Natural killer cell (primary cell): ENCODE data around the gene CKLF. TPM values are rescaled to one million over a fixed set of nuclear protein-coding genes. Genes with fewer than 3 reads are reported as not detected.

Experiments used
- ATAC-seq, 3 donors: fragments of 150-1000 bp in 2 of 3; fragments of 200-7000 bp in 1 of 3; cut with Tn5 transposase; 1 replicate in 1 of 3; 2 replicates in 2 of 3; pipeline ENCODE4 v1.10.0; 2021; ENCODE audit warnings: mild to moderate bottlenecking in 2 of 3, moderate library complexity in 2 of 3
- DNase-seq, 2 donors: peaks; one replicate each; pipeline versions ENCODE4 v3.0.0 to v3.0.0-alpha.2; 2013 to 2021; ENCODE audit warnings: mixed read lengths in 1 of 2
- H3K27ac ChIP-seq: one replicate; pipeline ENCODE4 v1.5.1; 2013; ENCODE audit warnings: mild to moderate bottlenecking, low read length
- H3K27me3 ChIP-seq: one replicate; pipeline ENCODE4 v1.6.1; 2013; ENCODE audit warnings: low read length; ENCODE audit not compliant: control insufficient read depth, insufficient read depth
- H3K36me3 ChIP-seq: one replicate; pipeline ENCODE4 v1.6.1; 2013; ENCODE audit warnings: low read length; ENCODE audit not compliant: control insufficient read depth, insufficient read depth
- H3K4me1 ChIP-seq: one replicate; pipeline ENCODE4 v1.6.1; 2013; ENCODE audit warnings: low read length; ENCODE audit not compliant: control insufficient read depth, insufficient read depth
- H3K4me3 ChIP-seq: one replicate; pipeline ENCODE4 v1.5.1; 2013; ENCODE audit warnings: low read length
- H3K9me3 ChIP-seq: one replicate; pipeline ENCODE4 v1.6.1; 2013; ENCODE audit warnings: low read length; ENCODE audit not compliant: control insufficient read depth, insufficient read depth
- H3K27ac Mint-ChIP-seq, 2 donors: one replicate each; pipeline ENCODE4 v1.8.0; 2022; ENCODE audit warnings: mild to moderate bottlenecking in 2 of 2, mixed read lengths in 2 of 2, moderate library complexity in 1 of 2
- H3K27me3 Mint-ChIP-seq, 2 donors: one replicate each; pipeline ENCODE4 v1.8.0; 2022; ENCODE audit warnings: low read depth in 2 of 2, mixed read lengths in 2 of 2
- H3K36me3 Mint-ChIP-seq: one replicate; pipeline ENCODE4 v1.8.0; 2022; ENCODE audit warnings: mixed read lengths
- H3K4me1 Mint-ChIP-seq, 2 donors: one replicate each; pipeline ENCODE4 v1.8.0; 2022; ENCODE audit warnings: mixed read lengths in 2 of 2
- H3K4me3 Mint-ChIP-seq: one replicate; pipeline ENCODE4 v1.8.0; 2022; ENCODE audit warnings: mild to moderate bottlenecking, moderate library complexity, mixed read lengths
- H3K9me3 Mint-ChIP-seq, 2 donors: one replicate each; pipeline ENCODE4 v1.8.0; 2022; ENCODE audit warnings: mixed read lengths in 2 of 2
- CTCF ChIP-seq: fragments of 200-600 bp; IDR thresholded peaks from one replicate; pipeline ENCODE4 v1.8.0; 2022; ENCODE audit warnings: antibody characterized with exemption
- WGBS: methylation state at CpG from one replicate; pipeline ENCODE4 v1.1.7; 2013; ENCODE audit warnings: missing lambda C conversion rate; ENCODE audit not compliant: insufficient coverage; 5-methylcytosine and 5-hydroxymethylcytosine counted together
- intact Hi-C: fragments of 100-400 bp; cut with micrococcal nuclease; formaldehyde crosslinking; loops from one replicate; pipeline ENCODE4 v1.14.2; 2022
- total RNA-seq, 4 donors: library from RNA; stranded (reverse); fragments of 120-200 nt in 1 of 4; gene quantifications; one replicate each; pipeline versions ENCODE4 v1.2.3 to v1.2.4, GENCODE V29; 2013 to 2022

The CKLF gene
- total RNA-seq, 3 donors from 2014 or later (not counting 1 experiment from before 2014, with no cell fraction given), result 48.0 to 69.7 (median 54.6) TPM

GRCh38 chr16:66515596-66516508, 36.5 kb upstream of the CKLF start:
- H3K27ac Mint-ChIP-seq, result peak overlapping the region; percentile 99
- H3K27me3 Mint-ChIP-seq, result no peaks in the 10 kb centered on the region
- peaks cover 49 to 56% of the 10 kb centered on the region in 2 donors for H3K4me1 Mint-ChIP-seq
- DNase-seq (peak in 1 of 2 donors; percentile 30), ATAC-seq (no peak)
- Histone ChIP-seq H3K27ac (peak overlapping the region; percentile 94), H3K9me3 (no peaks in the 10 kb centered on the region), H3K27me3 (no peaks in the 10 kb centered on the region), H3K36me3 (no peaks in the 10 kb centered on the region), H3K4me1 (peaks cover 62% of the 10 kb centered on the region), H3K4me3 (no peak overlapping the region)
- H3K36me3 Mint-ChIP-seq, result no peaks in the 10 kb centered on the region
- peak; percentile 36 for TF ChIP-seq CTCF
- peak overlapping the region; percentile 78 for H3K4me3 Mint-ChIP-seq
- H3K9me3 Mint-ChIP-seq, result no peaks in the 10 kb centered on the region
- WGBS, result 64% methylated on average over 12 of the region's 12 CpGs
- intact Hi-C loops, result loop anchor here (1.0 to 5.0 kb wide), 3 partner anchors 35 to 71 kb away; partner anchors contain the start of gene TK2

GRCh38 chr16:66516509-66516807, 35.9 kb upstream of the CKLF start:
- Histone ChIP-seq H3K4me3 (no peak overlapping the region), H3K4me1 (peaks cover 68% of the 10 kb centered on the region), H3K27me3 (no peaks in the 10 kb centered on the region), H3K36me3 (no peaks in the 10 kb centered on the region), H3K27ac (peak overlapping the region; percentile 94), H3K9me3 (no peaks in the 10 kb centered on the region)
- no peak for TF ChIP-seq CTCF
- intact Hi-C loops, result loop anchor here (1.0 to 5.0 kb wide), 3 partner anchors 34 to 71 kb away; partner anchors contain the start of gene TK2
- Mint-ChIP-seq H3K36me3 (no peaks in the 10 kb centered on the region), H3K9me3 (no peaks in the 10 kb centered on the region), H3K27me3 (no peaks in the 10 kb centered on the region), H3K4me3 (peak overlapping the region; percentile 78), H3K27ac (peak overlapping the region; percentile 99), H3K4me1 (peaks cover 55 to 62% of the 10 kb centered on the region in 2 donors)
- ATAC-seq (peak; percentile 16 to 27 (median 23)), DNase-seq (no peak)
- 12% methylated on average over 8 of the region's 8 CpGs for WGBS

GRCh38 chr16:66516808-66517585, 35.4 kb upstream of the CKLF start:
- H3K4me3 ChIP-seq, result peak overlapping the region; percentile 19

More at GRCh38 chr16:66516808-66517585, 35.4 kb upstream of the CKLF start:
- no peaks in the 10 kb centered on the region for H3K36me3 ChIP-seq
- no peaks in the 10 kb centered on the region for H3K27me3 ChIP-seq
- TF ChIP-seq CTCF, result no peak
- Mint-ChIP-seq H3K36me3 (no peaks in the 10 kb centered on the region), H3K27ac (peak overlapping the region; percentile 99), H3K4me3 (peak overlapping the region; percentile 88), H3K4me1 (peaks cover 60 to 64% of the 10 kb centered on the region in 2 donors), H3K27me3 (no peaks in the 10 kb centered on the region), H3K9me3 (no peaks in the 10 kb centered on the region)
- peak; percentile 89 to 95 (median 93) for ATAC-seq
- peak overlapping the region; percentile 94 for H3K27ac ChIP-seq
- intact Hi-C loops, result loop anchor here (1.0 to 5.0 kb wide), 3 partner anchors 34 to 70 kb away; partner anchors contain the start of gene TK2
- peak; percentile 75 to 86 for DNase-seq
- H3K4me1 ChIP-seq, result peaks cover 71% of the 10 kb centered on the region
- no peaks in the 10 kb centered on the region for H3K9me3 ChIP-seq
- 4% methylated on average over 14 of the region's 15 CpGs for WGBS
